Transverse colon (tissue), 4 donors: ENCODE results near the gene GALNT6. TPM values are rescaled to one million over a fixed set of nuclear protein-coding genes. Genes with fewer than 3 reads are reported as not detected.

ENCODE experiments used
- DNase-seq: peaks from one replicate; pipeline ENCODE4 v3.0.0-alpha.2; 2019
- H3K27ac ChIP-seq, 4 donors: fragments of 200-600 bp; sonication (generic); 2 replicates each; pipeline ENCODE4 v1.5.1; 2016 to 2018; ENCODE audit warnings: inconsistent platforms in 4 of 4
- H3K27me3 ChIP-seq: fragments of 200-600 bp; sonication (generic); 2 replicates; pipeline ENCODE4 v1.5.1; 2017; ENCODE audit warnings: inconsistent platforms
- H3K36me3 ChIP-seq, 4 donors: fragments of 200-600 bp; sonication (generic); 2 replicates each; pipeline ENCODE4 v1.5.1; 2017 to 2019; ENCODE audit warnings: inconsistent platforms in 4 of 4
- H3K4me1 ChIP-seq, 4 donors: fragments of 200-600 bp; sonication (generic); 2 replicates each; pipeline ENCODE4 v1.5.1; 2017 to 2020; ENCODE audit warnings: inconsistent platforms in 4 of 4
- H3K4me3 ChIP-seq, 4 donors: fragments of 200-600 bp; sonication (generic); 1 replicate in 1 of 4; 2 replicates in 3 of 4; pipeline versions ENCODE4 v1.5.1 to v1.6.1; 2017 to 2019; ENCODE audit warnings: inconsistent platforms in 4 of 4
- H3K9me3 ChIP-seq, 2 donors: fragments of 200-600 bp; sonication (generic); 2 replicates each; pipeline ENCODE4 v1.5.1; 2017 to 2019; ENCODE audit warnings: inconsistent platforms in 2 of 2
- CTCF ChIP-seq, 5 experiments: fragments of 200-600 bp in 3 of 5; fragments of 450-650 bp in 2 of 5; sonication (generic) in 3 of 5; IDR thresholded peaks; 1 replicate in 2 of 5; 2 replicates in 3 of 5; pipeline ENCODE4 v1.5.1; 2016 to 2017; ENCODE audit warnings: antibody characterized with exemption in 5 of 5, inconsistent platforms in 3 of 5, mild to moderate bottlenecking in 2 of 5, moderate library complexity in 1 of 5
- EP300 ChIP-seq: sonication (generic); formaldehyde crosslinking; IDR thresholded peaks from one replicate; pipeline ENCODE4 v1.6.1; 2017; ENCODE audit warnings: antibody characterized with exemption, low read depth
- POLR2A ChIP-seq: fragments of 450-650 bp; IDR thresholded peaks from one replicate; pipeline ENCODE4 v1.6.1; 2016; ENCODE audit warnings: antibody characterized with exemption, mild to moderate bottlenecking, moderate library complexity
- POLR2AphosphoS5 ChIP-seq, 3 donors: sonication (generic); formaldehyde crosslinking; IDR thresholded peaks; one replicate each; pipeline ENCODE4 v1.6.1; 2016; ENCODE audit warnings: antibody characterized with exemption in 3 of 3
- WGBS, 2 donors: methylation state at CpG; one replicate each; pipeline ENCODE4 v1.1.5; 2018; ENCODE audit warnings: low coverage in 1 of 2; 5-methylcytosine and 5-hydroxymethylcytosine counted together
- in situ Hi-C, 4 donors: fragments of 200-750 bp; cut with MboI; loops; one replicate each; pipeline versions ENCODE4 v1.15.0 to v1.15.1; 2017; ENCODE audit warnings: low sequenced_read_pairs in 3 of 4, low pct_ligation_motif_present in 1 of 4, low pct_unique_long_range_greater_than_20kb in 1 of 4
- intact Hi-C: fragments of 100-400 bp; cut with DNase I; formaldehyde crosslinking; loops from one replicate; pipeline ENCODE4 v1.15.1; 2023; ENCODE audit warnings: low total_unique reads
- total RNA-seq, 4 donors: library from RNA; depleted of rRNA; stranded (reverse); fragments of >200 nt; gene quantifications; one replicate each; pipeline ENCODE4 v1.1.0, GENCODE V29; 2016

Gene GALNT6
- total RNA-seq, 4 donors from 2014 or later = 17.5 to 52.7 (median 26.8) TPM

- Histone ChIP-seq H3K27ac (no peak overlapping the region), H3K9me3 (no peaks in the 10 kb centered on the region), H3K36me3 (no peaks in the 10 kb centered on the region), H3K4me3 (no peak overlapping the region), H3K27me3 (no peaks in the 10 kb centered on the region), H3K4me1 (no peaks in the 10 kb centered on the region)
- in situ Hi-C loops = no loop called here
- WGBS, 2 donors = 85 to 88% methylated on average over 6 to 8 of the region's 8 CpGs
- intact Hi-C loops = no loop called here
- TF ChIP-seq EP300 (no peak), POLR2AphosphoS5 (IDR thresholded peaks at IDR 0.05) (no peak), CTCF (IDR thresholded peaks at IDR 0.05) (no peak), POLR2A (no peak)
- DNase-seq = no peak
Measured at GRCh38 chr12:51361161-51362016, 29.8 kb downstream of the GALNT6 start.

GRCh38 chr12:51360315-51360714, 30.9 kb downstream of the GALNT6 start:
- TF ChIP-seq POLR2AphosphoS5 (IDR thresholded peaks at IDR 0.05) = no peak
- no peak for TF ChIP-seq EP300
- TF ChIP-seq POLR2A = no peak
- no peak for TF ChIP-seq CTCF (IDR thresholded peaks at IDR 0.05)
- in situ Hi-C loops = no loop called here
- intact Hi-C loops = no loop called here
- Histone ChIP-seq H3K27me3 (no peaks in the 10 kb centered on the region), H3K9me3 (no peaks in the 10 kb centered on the region), H3K27ac (no peak overlapping the region), H3K4me3 (no peak overlapping the region), H3K36me3 (no peaks in the 10 kb centered on the region), H3K4me1 (no peaks in the 10 kb centered on the region)
- DNase-seq = no peak
- WGBS, 2 donors = 84% methylated on average over 2 of the region's 2 CpGs; no CpG with 5 or more reads in 1 of the 2 donors

GRCh38 chr12:51359851-51360250, 31.4 kb downstream of the GALNT6 start:
- Histone ChIP-seq H3K36me3 (no peaks in the 10 kb centered on the region), H3K27ac (no peak overlapping the region), H3K4me3 (no peak overlapping the region), H3K27me3 (no peaks in the 10 kb centered on the region), H3K9me3 (no peaks in the 10 kb centered on the region), H3K4me1 (no peaks in the 10 kb centered on the region)
- TF ChIP-seq EP300 (no peak), CTCF (IDR thresholded peaks at IDR 0.05) (no peak), POLR2A (no peak), POLR2AphosphoS5 (IDR thresholded peaks at IDR 0.05) (no peak)
- in situ Hi-C loops = no loop called here
- 95% methylated on average over 3 to 4 of the region's 4 CpGs for WGBS, 2 donors
- intact Hi-C loops = no loop called here
- no peak for DNase-seq

DNA sequence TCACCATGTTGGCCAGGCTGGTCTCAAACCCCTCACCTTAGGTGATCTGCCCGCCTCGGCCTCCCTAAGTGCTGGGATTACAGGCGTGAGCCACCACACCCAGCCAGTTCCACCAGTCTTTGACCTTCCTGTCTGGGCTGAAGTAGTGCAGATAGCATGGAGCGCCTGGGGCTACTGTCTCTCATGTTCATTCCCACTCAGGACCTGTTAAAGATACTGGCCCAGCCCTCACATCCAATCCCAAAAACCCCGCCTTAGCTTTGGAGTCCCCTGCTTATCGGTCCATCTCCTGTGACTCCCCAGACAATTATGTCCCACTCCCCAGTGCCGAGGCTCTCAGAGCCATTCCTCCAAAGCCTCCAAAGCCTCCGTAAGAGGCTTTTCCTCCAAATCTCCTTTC, 32.7 kb downstream of the GALNT6 start:
- in situ Hi-C loops = no loop called here
- no peak overlapping the region for H3K27ac ChIP-seq
- no peaks in the 10 kb centered on the region for H3K4me1 ChIP-seq
- H3K36me3 ChIP-seq = no peaks in the 10 kb centered on the region
- DNase-seq = no peak
- H3K9me3 ChIP-seq = no peaks in the 10 kb centered on the region
- TF ChIP-seq CTCF (IDR thresholded peaks at IDR 0.05) (no peak), POLR2AphosphoS5 (IDR thresholded peaks at IDR 0.05) (no peak), POLR2A (no peak), EP300 (no peak)
- H3K4me3 ChIP-seq = no peak overlapping the region
- H3K27me3 ChIP-seq = no peaks in the 10 kb centered on the region
- intact Hi-C loops = no loop called here
- 96 to 100% methylated on average over 4 to 8 of the region's 8 CpGs for WGBS, 2 donors
